Activated CD4-positive, CD25-positive, alpha-beta regulatory T cell (primary cell): ENCODE results near the gene HS1BP3.

Experiments used
- DNase-seq, 4 experiments: peaks; one replicate each; lab custom pipeline; 2025; lab: John Stamatoyannopoulos, UW

The HS1BP3 gene

DNA sequence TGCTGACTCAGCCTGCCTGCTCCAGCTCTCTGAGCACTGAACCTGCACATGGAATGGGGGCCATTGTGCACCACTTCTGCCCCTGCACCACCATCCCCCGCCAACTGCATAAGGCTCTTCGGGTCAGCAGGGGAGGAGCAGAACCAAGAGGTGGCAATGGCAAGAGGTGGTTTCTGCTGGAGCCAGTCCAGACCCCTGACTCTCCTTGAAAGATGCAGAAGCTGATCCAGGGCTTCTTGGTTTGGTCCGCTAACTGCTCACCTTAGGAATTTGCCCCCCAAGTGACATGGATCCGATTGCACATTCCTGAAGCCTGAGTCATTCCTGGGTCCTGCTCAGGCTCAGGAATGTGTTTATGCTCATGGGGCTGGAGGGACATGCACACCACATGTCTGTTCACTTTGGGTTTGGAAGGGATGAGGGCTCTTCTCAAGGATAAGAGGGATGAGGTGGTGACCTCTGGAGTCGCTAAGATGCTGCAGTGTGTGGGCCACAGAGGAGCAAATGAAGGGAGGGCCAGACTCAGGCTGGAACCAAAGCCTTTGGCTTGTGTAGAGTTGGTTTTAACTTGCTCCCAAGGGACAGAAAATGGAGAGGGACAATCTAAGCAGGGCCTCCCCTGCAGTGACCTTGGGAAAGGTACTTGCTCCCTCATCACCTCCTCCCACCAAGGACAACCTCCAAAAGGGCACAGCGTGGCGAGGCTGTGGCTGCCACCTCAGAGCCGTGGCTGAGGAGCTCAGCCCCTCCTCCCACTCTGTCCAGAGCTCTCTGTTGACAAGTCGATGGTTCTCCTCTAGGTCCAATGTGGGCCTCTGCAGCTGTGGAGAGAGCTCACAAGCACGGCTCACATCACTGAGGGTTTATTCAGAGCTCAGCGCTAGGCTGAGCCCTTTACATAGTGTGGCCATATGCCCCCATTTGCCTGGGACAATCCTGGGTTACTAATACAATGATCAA lies 66.2 kb downstream of the HS1BP3 start:
- DNase-seq = no peak

DNA sequence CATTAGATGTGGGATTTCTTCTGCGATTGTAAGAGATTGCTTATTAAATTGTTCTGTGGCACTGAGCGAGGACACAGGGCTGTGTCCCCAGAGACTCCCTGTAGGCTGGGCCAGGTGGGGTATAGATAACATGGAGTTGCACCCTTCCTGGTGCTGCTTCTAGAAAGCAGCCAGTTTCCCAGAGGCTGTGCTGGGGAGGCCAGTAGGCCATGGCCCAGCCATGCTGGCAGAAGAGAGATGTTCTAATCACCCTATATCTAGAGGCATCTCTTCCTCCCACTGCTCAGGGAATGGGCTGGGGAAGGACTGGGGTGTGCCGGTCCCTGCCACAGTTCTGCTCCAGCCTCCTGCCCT lies 66.9 kb downstream of the HS1BP3 start:
- no peak for DNase-seq

DNA sequence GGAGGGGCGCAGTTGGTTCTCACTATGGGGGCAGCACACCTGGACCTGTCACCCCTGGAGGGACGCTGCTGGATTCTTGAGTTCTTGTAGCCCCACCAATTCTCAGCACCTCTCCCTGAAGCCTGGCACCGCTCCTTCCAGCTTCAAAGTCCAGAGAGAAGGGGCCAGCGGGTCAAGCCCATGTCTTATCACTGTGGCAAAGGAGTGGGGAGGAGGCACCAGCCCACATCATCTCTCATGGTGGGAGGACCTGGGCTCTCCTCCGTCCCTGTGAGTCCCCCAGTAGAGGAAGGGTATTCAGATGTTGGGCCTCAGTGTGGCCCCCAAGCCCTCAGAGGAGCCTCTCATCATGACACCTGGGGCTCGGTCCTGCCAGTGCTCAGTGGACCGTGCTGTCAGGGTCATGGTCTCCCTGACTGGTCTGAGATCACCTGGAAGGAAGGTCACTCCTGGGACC lies 67.4 kb downstream of the HS1BP3 start:
- no peak for DNase-seq

DNA sequence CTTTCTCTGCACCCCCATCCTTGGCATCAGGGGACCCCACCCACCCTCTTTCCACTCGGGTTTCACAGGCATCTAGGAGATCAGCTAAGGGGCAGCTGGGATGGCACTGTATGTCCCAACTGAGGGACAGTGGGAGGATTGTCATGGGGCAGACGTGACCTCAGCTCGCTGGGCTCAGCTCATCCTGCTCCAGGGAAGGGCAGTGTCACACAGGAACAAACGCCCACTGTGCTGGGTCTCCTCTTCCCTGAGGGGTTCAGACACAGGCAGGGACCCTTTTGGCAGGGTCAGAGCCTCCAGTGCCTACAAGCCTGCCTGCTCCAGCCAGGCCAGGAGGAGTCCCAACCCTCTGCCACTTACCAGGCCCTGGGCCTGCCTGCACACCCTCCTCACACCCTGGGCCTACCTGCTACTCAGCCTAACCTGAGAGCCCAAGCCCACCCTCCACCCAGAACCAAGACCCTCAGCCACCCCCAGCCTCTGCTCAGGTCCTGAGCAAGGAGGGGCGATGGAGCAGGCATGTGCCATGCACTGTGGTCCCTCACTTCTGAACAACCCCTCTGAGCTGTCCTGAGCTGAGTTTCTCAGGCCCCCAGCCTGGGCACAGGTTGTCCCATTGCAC lies 68.2 kb downstream of the HS1BP3 start:
- DNase-seq = no peak

DNA sequence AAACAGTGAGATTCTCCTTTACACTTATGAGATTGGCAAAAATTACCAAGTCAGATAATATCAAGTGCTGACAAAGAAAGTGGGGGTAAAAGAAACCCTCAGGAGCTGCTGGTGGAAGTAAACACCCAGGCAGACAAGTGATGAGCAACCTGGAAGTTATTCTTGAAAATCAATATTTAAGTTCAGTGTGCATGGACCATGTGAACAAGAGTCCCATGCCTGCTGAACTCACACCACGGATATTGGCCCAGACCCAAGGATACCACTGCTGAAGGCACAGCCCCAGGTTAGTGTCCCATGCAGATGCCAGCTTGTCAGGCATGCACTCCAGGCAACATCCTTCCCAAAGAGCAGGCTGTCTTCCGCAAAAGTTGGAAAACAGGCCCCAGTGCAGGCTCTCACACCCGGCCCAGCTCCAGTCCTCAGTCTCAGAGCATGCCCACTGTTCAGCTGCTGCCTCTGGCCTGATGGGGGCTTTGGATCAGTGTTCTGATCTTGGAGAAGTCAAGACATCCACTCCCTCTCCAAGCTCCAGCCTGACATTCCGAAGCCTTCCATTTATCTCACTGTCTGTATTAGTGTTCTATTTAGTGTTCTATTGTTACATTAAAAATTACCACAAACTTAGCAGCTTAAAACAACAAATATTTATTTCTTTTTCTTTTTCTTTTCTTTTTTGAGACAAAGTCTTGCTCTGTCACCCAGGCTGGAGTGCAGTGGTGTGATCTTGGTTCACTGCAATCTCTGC lies 70.0 kb downstream of the HS1BP3 start:
- DNase-seq = no peak

DNA sequence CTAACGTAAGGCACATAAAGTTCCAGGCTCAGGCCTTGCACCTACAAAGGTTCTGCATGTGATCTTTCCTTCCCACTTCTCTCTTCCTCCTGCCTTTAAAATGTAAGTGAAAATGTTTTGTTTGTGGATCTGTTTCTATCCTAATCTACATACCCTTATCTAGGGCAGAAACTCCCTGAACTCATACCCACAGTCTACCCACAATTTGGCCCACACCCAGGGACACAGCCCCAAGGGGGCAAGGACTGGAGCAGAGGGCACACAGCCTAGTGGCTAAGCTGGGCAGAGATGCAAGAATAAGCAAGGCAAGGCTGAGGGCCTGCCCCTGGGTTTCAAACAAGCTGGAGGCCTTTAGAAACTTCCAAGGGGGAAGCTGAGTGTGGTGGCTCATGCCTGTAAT lies 71.0 kb downstream of the HS1BP3 start:
- no peak for DNase-seq

DNA sequence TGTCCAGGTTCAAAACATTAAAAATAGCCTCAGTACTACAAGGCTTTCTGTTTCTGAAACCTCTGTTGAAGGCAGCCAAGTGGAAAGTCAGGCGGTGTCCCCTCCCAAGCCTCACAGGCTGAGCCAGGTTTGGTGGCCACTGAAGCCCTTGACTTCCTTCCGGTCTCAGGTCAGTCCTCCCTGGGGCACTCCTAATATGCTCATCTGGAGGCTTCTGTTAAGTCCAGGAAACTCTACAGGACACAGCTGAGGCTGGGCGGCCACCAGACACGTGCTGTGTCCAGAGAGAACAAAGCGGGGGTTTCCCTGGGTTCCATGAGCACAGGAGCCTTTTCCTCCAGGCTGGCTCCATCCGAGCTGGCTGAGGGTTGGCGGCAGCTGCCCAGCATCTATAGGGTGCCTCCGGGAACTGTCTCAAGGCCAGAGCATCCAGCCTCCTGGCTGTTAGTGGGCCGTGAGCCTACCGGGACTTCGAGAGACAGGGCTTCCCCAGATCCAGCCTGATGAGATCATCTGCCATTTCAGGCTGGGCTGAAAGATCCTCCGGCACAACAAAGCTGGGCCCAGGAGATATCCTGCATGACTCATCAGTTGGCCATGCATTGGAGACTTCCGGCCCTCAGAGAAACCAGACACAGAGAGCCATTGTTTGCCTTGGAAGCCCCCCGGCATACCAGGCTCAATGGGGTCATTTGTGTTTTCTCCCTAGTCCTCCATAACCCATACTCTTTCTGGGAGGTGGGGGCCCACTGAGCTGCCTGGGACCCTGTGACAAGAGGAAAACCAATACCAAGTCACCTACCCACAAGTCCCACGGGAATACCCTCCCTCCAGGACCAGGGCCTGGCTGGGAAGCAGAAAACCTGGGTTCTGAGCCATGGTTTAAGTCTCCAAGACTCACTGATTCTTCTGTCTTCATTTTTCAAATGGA lies 71.7 kb downstream of the HS1BP3 start:
- no peak for DNase-seq

DNA sequence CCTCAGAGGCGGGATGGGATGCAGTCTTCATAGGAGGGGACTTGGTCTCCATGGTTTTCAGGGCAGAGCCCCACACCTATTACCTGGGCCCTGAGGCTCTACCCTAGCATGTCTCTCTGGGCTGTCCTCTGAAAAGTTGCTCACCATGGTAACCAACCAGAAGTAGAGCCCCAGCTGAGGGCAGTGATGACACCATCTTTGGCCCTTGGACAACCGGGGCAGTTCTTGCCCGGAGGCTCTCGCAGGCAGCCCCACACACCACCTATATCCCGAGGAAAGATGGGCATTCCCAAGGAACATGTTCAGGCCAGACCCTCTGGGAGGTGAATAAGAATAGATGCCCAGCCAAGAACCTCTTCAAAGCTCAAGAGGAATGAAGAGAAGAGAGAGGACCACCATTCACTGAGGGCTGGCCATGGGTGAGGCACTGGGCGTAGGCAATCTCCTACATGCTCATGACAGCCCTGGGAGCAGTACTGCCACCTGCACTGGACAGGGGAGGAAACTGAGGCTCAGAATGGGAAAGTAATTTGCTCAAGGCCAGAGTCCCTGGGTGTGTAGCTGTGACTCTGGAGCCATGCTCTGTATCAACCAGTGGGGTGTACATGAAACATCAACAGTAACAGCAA lies 72.5 kb downstream of the HS1BP3 start:
- DNase-seq = no peak

DNA sequence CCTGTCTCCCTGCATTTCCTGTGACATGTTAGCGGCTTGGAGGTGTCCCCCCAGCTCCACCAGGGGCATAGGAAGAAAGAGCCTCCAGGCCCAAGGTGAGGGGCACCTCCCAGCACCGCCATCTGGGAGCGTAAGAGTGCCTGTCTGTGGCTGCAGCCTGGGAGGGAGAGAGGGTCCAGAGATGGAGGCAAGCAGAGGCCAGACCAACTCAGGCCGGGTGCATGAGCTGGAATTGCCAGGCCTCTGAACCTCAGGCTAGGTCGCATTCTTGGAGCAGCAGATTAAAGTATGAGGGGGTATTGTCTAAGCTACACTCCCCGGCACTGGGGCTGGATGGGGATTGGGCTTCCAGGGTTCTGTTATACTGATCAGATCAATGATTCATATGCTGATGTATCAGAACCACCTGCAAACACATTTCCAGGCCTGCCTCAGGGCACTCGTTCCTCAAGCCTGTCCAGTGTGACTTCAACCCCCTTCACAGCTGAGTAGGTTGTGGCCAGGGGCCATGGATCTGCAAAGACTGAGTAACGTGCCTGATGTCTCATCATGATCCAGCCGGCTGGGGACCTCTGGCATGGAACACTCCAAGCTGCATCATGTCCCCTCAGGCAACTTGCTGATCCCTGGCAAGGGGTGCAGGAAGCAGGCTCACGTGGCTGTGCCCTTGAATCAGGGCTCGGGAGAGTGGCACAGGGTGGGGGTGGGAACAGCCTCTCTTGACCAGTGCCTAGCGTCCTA lies 73.2 kb downstream of the HS1BP3 start:
- no peak for DNase-seq

DNA sequence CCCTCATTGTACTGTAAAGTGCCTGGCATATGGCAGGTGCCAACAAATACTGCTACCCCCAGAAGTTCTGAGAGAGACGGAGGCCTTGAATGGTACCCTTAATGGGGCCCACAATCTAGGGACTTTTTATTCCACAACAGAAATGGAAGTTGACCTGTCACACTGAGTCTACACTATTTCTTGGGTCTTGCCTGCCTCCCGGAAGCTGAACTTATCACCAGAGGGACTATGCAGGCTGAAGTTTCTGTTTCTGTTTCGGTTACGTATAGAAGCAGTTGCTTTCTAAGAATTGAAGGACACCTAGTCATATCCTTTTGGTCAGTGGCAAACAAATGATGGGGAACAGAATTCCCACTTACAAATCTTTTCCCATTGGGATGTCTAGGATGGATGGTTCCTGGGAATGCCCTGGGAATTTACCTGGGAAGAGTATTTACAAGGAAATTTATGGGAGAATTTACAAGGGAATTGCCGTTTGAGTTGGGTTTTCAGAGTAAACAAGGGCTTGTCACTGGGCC lies 74.2 kb downstream of the HS1BP3 start:
- no peak for DNase-seq

DNA sequence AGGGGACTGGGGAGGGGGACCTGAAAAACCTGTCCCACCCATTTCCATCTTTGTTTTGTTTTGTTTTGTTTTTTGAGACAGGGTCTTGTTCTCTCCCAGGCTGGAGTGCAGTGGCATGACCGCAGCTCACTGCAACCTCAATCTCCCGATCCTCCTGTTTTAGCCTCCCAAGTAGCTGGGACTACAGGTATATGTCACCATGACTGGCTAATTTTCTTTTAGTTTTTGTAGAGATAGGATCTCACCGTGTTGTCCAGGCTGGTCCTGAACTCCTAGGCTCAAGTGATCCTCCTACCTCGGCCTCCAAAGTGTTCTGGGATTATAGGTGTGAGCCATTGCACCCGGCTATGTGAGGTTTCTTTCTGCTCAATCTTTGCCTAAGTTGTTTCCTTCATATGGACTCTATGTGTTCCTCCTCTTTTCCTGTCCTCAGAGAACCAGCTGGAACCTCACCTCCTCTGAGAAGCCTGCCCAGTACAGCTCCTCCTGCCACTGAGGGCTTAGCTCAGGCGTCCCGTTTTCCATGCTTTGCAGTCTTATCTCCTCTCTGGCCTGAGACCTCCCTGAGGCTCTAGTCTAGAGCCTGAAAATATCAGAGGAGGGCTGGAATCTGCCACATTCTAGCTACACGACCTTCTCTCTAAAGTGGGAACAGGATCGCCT lies 74.8 kb downstream of the HS1BP3 start:
- no peak for DNase-seq

DNA sequence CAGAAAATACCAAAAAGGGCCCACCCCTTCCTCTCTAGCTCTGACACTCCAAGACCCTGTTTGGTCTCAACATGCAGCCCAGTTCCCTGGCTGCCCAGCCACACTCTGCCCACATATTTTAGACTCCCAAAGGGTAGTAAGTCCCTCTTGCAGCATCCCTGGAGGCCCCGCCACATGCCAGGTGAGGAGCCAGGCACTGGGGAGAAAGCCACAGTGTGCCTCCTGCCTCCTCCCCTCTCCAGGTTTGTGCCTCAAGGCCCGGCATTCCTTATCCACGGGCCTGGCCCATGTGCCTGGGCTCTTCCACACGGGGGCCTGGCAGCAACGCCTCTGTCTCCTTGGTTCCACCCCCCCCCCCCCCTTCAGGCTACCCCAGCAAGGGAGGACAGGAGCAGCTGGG lies 75.5 kb downstream of the HS1BP3 start:
- DNase-seq = no peak

DNA sequence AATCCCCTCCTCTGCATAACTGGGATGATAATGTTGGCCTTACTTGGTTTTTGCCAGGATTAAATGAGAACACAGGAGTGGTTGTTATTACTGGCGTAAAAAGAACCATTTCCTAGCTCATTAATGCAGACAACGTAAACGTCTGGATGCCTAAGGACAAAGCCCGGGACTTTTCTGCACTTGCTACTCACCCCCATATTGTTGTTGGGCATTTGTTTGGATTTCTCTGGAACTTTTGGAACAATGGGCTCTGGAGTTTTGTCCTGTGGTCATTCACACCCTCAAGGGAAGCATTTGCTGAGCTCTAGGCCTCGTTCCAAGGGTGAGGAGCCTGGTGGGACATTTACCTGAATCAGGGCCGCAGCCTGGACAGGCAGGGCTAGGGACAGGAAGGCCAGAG lies 76.0 kb downstream of the HS1BP3 start:
- DNase-seq = no peak

DNA sequence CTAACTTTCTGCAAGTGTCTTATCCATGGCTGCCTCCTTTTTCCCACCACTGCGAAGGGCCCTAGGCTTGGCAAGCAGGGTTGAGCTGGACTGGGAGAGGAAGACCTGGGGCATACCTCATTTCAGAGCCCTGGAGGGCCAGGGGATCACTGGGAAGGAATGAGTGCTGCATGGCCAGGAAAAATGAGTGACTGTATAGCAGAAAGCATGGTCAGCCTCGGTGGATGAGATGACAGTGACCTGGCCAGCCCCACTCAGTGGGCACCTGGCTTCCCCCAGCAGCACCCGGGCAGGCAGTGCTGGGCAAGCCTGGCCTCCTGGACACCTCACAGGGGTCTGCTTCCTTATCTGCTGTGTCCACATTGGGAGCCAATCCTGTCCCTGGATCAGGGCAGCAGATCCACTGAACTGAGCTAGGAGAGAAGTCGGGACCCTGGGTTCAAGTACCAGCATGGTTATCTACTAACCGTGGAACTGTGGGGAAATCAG lies 76.4 kb downstream of the HS1BP3 start:
- DNase-seq = no peak

DNA sequence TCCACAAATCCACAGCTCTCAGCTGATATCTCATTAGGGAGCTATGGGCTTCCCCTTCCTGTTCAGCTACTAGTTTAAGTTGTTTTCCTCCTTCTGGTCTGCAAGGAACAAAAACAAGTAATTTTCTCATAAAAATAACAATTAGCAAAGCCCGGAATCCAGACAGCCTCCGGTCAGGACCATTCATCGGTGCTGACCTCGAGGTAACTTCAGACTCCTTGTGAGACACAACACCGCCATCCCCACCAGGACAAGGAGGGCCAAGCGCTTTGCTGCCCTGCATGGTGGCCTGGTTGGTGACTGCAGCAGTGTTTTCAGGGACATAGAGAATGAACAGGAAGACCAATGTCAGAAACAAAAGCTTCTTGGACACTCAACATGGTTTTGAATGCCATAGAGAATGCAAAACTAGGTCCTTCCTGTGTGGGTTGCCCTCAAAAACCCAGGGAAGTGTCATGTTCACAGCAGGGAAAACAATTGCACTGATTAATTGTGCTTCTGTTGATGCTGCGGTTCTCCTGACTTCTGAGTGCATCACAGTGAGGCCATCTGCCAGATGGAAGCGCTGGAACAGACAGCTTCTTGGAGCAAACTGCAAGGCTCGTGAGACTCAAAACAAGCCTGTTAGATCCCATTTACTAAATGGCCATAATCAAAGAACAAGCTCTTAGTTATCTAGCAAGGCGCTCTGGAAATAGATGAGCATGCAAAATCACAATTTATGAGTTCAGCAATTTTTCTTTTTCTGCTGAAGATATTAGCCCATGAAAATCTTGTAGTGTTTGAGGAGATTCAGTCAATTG lies 77.1 kb downstream of the HS1BP3 start:
- DNase-seq = no peak

DNA sequence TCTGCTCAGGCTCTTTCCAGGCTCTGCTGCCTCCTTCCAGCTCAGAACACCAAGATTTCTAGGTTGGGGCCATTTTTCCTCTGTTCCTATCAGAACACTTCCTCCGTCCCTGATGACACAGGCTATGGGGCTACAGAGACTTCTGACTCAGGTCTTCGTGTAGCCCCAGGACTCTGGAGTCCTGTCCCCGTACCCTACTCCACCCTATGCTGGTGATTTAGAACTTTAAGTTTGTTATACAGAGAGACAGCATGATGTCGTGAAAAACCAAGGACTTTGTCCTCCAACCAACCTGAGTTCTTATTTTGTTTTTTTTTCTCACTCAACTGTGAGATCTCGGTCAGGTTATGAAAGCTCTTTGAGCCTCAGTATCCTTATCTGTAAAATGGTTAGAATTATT lies 78.7 kb downstream of the HS1BP3 start:
- DNase-seq = no peak

DNA sequence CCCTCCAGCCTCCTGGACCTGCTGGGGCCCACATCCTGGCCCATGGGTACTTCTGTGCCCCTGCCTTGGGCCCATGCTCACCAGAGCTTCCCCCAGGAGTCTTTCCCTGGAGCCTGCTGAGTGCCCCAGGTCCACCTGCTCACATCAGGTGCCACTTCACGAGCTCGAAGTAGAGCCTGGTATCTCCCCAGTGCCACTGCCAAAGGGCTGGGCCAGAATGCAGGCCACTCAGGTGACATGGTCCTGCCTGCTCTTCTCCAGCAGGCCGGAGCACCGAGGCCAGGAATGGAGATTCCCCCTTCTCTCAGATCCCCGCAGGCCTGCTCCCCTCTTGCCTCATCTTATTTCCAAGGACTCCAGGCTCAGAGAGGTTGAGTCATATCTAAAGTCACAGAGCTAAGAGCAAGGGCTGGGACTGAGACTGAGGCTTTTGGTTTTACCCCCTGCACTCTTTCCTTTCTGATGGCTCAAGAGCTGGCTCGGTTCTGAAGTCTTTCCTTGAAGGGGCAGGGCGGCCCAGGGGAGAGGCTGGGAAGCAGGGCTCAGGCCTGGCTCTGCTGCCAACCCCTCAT lies 79.2 kb downstream of the HS1BP3 start:
- no peak for DNase-seq

DNA sequence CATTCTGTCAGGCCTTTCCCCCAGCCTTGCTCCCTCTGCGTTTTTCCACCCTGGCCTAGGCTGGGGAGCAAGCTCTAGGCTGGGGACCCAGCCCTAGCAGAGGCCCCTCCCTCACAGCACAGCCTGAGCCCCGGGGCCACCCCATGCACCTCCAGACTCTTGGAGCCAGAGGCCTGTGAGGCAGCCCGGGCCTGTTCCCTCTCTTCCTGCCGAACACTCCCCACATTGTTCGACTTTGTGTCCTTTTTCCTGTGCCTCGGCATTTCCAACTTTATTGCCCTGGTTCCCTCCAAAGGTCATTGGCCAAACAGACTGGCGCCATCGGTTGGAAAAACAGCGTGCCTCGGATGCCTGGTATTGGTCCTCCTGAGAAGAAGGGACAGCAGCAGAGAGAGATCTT lies 79.7 kb downstream of the HS1BP3 start:
- no peak for DNase-seq
